ENCODE results near the gene SPRR2B. TPM values are rescaled to one million over a fixed set of nuclear protein-coding genes. Genes with fewer than 3 reads are reported as not detected.

SPRR2B gene
- total and polyA plus RNA-seq, 9 of the 15 experiments (the other 6 are each of a cell fraction or from before 2014, with no cell fraction given), result not detected

- FAIRE-seq (no peak), ATAC-seq (no peak), DNase-seq (ENCODE audit: extremely low read depth in 1 of 4, low spot score in 3 of 4) (no peak)
- no peak within 1 kb of the TSS for H2AFZ ChIP-seq (ENCODE audit: low read depth, low read length)
- no peaks in the 10 kb centered on the region; a peak in 1 of 5 replicates for H3K4me1 ChIP-seq (replicated peaks in 1 of 2; ENCODE audit: control insufficient read depth in 2 of 2, insufficient read depth in 2 of 2, low read length in 2 of 2)
- H3K27me3 ChIP-seq (ENCODE audit: control insufficient read depth in 2 of 2, insufficient read depth in 2 of 2, low read length in 2 of 2), result no peaks in the 10 kb centered on the region
- H4K20me1 ChIP-seq (replicated peaks; ENCODE audit: control insufficient read depth, insufficient read depth, low read length), result no peaks in the 10 kb centered on the region
- in situ Hi-C loops (cut with MboI) (no loop called here), intact Hi-C loops (cut with micrococcal nuclease) (no loop called here)
- H3K9me3 ChIP-seq (replicated peaks; ENCODE audit: control insufficient read depth, insufficient read depth, low read depth, low read length), result no peaks in the 10 kb centered on the region
- no peak within 1 kb of the TSS for H3K4me3 ChIP-seq
- no TSS peak for BruUV-seq (replicated peaks)
- H3K79me2 ChIP-seq (ENCODE audit: control insufficient read depth, insufficient read depth, low read length), result no peaks in the 10 kb centered on the region
- H3K27ac ChIP-seq (ENCODE audit: extremely low read depth, low read depth, low read length), result no peak within 1 kb of the TSS
- ChIA-PET CTCF (ENCODE audit: low intra/inter-chr PET ratio) (no interaction called here), POLR2A (no interaction called here)
- no peak within 1 kb of the TSS for H3K4me2 ChIP-seq (ENCODE audit: insufficient read depth, low read length)
- H3K9ac ChIP-seq (ENCODE audit: insufficient read depth in 1 of 2, low read depth in 2 of 2, low read length in 2 of 2), result no peak within 1 kb of the TSS
- H3K9me1 ChIP-seq (ENCODE audit: control insufficient read depth, insufficient read depth, low read length), result no peaks in the 10 kb centered on the region
- H3K36me3 ChIP-seq (ENCODE audit: control insufficient read depth, insufficient read depth, low read length), result no peaks in the 10 kb centered on the region
- TF ChIP-seq HMGXB4 (CRISPR knock-in tag; IDR thresholded peaks at IDR 0.05) (no peak), NRF1 (conservative IDR thresholded peaks at IDR 0.05 in 1 of 2, IDR thresholded peaks at IDR 0.05 in 1 of 2) (no peak), HNRNPLL (IDR thresholded peaks at IDR 0.05; ENCODE audit: low read depth, low read length, poor library complexity, severe bottlenecking) (no peak), MBD1 (CRISPR knock-in tag; IDR thresholded peaks at IDR 0.05) (no peak), TAF1 (IDR thresholded peaks at IDR 0.05; ENCODE audit: control insufficient read depth, extremely low read depth, insufficient read depth, low read length, severe bottlenecking) (no peak), CREB3 (tag; conservative IDR thresholded peaks at IDR 0.05; ENCODE audit: low read depth) (no peak), SFPQ (IDR thresholded peaks at IDR 0.05; ENCODE audit: low read depth, low read length) (no peak), BCOR (IDR thresholded peaks at IDR 0.05) (no peak), RBM15 (IDR thresholded peaks at IDR 0.05; ENCODE audit: insufficient read depth, low read length) (no peak), CTCF (IDR thresholded peaks at IDR 0.05 in 2 of 3, conservative IDR thresholded peaks at IDR 0.05 in 1 of 3; ENCODE audit: insufficient read depth in 2 of 3, low read depth in 1 of 3, low read length in 3 of 3) (no peak), ZNF740 (CRISPR knock-in tag; IDR thresholded peaks at IDR 0.05) (no peak), ZNF740 (tag; IDR thresholded peaks at IDR 0.05) (no peak), ZNF436 (CRISPR knock-in tag; IDR thresholded peaks at IDR 0.05) (no peak)
Observed at GRCh38 chr1:153094426-153094825, 23.0 kb upstream of the SPRR2B start, which contains the start of gene SPRR2E. TSS of gene SPRR2E (minus strand) at chr1:153094526. CDS start at chr1:153093751, 775 bp downstream.
